ENCODE results near the gene PTCD2.

DNA sequence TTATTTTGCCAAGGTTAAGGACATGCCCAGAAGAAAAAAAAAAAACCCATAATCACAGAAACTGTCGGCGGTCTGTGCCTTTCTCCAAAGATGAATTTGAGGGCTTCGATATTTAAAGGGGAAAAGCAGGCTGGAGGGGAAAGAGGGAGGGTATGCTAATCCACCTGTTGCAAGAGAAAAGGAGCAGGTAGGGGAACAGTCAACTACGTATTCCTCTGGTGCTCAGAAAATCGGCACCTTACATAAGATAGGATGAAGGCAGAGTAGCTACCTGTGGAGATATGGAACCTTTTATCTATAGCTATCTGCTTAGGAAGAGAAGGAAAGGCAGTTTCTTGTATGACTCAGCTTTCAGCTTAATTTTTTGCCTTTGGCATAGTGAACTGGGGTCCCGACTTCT, 77.7 kb downstream of the PTCD2 start:
- TF ChIP-seq, protein P1, sequence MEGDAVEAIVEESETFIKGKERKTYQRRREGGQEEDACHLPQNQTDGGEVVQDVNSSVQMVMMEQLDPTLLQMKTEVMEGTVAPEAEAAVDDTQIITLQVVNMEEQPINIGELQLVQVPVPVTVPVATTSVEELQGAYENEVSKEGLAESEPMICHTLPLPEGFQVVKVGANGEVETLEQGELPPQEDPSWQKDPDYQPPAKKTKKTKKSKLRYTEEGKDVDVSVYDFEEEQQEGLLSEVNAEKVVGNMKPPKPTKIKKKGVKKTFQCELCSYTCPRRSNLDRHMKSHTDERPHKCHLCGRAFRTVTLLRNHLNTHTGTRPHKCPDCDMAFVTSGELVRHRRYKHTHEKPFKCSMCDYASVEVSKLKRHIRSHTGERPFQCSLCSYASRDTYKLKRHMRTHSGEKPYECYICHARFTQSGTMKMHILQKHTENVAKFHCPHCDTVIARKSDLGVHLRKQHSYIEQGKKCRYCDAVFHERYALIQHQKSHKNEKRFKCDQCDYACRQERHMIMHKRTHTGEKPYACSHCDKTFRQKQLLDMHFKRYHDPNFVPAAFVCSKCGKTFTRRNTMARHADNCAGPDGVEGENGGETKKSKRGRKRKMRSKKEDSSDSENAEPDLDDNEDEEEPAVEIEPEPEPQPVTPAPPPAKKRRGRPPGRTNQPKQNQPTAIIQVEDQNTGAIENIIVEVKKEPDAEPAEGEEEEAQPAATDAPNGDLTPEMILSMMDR (IDR thresholded peaks at IDR 0.05), result no peak
- TF ChIP-seq POLR2A (IDR thresholded peaks at IDR 0.05), result no peak

All from heart left ventricle (tissue), 13 donors.